ENCODE results near the gene COMT.
A peak's percentile ranks its signal among the peaks of the same experiment; 100 is the strongest.

COMT gene

DNA sequence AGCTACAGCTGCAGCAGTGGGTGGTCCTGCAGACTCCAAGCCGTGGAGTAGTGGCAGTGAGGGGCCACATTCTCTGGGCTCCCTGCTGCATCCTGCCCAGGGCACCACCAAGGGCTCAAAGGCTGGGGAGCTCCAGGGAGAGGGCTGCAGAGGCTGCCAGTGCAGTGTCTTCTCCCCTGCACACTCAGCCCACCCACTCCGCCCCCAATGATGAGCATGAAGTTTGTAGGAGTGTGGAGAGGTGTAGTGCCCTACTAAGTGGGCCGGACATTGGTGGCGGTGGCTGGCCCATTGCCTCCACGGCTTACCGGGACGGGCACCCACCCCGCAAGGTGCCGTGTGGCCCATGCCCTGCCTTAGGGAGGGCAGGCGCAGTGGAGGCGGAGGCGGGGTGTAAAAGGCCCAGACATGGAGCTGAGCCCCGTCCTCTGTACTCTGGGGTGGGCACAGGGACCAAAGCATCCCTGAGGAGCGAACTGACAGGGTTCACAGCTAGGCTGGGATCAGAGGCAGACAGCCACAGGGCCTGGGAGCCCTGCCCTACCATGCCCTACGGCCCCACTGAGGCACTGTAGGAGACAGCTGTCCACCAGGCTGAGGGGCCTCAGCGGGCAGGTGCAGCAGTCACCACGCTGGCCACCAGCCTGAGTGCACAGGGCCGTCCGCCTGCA lies 56.1 kb downstream of the COMT start:
- no peak for DNase-seq

GRCh38 chr22:19998232-19998951 lies 56.8 kb downstream of the COMT start:
- DNase-seq, result no peak

- no peak for DNase-seq
Measured at GRCh38 chr22:19998991-19999820, 57.6 kb downstream of the COMT start.

DNA sequence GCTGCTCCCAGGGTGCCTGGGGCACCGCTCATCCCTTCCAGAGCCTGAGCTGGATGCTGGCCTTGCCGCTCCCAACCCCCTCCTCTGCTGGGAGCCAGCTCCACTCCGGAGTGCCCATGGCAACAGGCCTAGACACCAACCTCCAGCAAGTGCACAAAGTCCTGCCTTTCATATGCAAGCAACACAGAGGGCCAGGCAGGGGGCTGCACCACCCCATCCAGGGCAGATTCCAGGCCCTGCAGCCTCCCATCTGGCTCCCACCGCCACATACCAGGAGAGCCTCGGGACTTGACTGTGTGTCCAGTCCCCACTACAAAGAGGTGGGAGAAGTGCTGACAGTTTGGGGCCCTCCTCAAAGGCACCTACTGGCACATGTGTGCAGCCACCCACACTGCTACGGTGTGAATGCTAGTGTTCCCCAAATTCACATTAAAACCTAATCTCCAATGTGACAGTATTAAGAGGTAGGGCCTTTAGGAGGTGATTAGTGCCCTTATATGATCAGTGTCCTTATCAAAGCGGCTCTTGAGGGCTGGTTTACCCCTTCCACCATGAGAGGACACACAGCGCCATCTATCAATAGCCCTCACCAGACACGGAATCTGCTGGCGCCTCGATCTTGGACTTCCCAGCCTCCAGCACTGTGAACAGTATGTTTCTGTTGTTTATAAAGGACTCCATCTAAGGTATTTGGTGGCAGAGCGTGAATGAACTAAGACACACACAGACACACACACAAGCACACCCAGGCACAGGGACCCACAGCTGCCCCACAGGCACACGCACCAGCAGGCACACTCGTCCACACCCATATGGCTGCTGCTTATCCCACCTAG lies 58.9 kb downstream of the COMT start:
- no peak for DNase-seq

DNA sequence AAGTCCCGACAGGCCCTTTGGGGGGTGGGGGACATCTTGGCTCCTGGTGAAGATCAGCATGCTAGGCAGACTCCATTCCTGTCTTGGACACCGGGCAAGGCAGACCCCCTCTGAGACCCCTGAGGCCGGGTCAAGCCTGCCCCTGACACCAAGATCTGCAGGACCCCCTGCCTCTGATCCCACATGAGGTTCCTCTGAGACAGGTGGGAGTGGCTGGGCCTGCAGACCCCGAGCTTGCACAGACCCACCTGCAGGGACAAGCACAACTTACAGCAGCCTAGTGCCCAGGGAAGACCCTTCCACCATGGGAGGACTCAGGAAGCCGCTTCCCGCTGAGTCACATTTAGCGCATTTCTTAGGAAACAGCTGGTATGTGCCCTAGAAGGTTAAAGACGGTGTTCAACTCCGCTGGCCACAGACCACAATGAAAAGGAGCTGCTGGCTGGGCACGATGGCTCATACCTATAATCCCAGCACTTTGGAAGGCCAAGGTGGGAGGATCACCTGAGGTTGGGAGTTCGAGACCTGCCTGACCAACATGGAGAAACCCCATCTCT lies 59.6 kb downstream of the COMT start:
- no peak for DNase-seq

GRCh38 chr22:20002128-20002527 lies 60.6 kb downstream of the COMT start:
- DNase-seq, result no peak

- no peak for DNase-seq
Measured at GRCh38 chr22:20002636-20003035, 61.1 kb downstream of the COMT start.

DNA sequence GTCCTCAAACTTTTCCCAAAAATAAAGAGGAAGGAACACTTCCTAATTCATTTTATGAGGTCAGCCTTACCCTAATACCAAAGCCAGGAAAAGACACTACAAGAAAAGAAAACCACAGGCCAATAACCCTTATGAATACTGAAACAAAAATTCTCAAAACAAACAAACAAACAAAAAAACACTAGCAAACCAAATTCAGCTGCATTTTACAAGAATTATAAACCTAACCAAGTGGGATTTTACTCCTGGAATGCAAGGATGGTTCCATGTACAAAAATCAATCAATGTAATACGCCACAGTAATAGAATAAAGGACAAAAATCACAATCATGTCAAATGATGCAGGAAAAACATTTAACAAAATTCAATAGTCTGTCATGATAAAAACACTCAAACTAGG lies 61.7 kb downstream of the COMT start:
- no peak for DNase-seq

DNA sequence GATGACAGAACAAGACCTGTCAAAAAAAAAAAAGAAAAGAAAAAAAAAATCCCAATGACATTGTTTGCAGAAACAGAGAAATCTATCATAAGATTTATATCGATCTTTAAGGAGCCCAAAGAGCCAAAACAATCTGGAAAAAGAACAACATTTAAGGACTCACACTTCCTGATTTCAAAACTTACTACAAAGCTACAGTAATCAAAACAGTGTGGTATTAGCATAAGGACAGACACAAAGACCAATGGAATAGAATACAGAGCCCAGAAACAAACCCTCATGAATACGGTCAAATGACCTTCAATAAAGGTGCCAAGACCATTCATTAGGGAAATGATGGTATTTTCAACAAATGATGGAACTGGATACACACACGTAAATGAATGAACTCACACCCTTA lies 62.9 kb downstream of the COMT start:
- no peak for DNase-seq

DNA sequence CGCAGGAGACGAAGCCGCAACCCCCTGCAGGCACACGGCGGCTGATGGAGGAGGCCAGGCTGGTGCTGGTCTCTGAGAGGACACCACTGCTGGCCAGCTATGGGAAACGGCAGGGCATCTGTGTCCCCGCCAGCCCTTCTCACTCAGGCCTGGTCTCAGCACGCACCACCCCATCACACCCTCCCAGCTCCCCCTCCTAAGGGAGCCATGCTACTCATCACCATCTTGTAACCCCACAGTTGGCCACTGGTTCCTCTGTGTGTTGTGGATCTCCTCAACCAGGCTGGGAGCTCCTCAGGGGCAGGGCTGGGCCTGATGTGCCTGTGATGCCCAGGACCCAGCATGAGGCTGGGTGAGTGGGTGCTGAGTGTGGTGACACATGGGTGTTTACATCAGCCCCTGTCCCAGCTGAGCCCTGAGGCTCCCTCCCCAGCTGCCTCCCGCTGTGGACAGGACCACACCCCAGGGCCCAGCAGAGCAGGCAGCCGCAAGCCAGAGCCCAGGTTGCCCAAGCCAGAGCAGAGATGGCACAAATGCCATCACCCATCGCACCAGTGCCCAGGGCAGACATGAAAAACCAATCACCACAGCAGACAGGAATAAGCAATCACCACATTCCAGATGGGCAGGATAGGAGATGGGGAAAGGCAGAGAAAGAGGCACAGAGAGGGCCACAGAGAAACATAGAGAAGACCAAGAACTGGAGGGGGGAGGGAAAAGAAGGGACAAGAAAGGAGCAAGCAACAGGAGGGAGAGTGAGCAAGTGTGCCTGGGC lies 66.8 kb downstream of the COMT start:
- DNase-seq, result no peak

DNA sequence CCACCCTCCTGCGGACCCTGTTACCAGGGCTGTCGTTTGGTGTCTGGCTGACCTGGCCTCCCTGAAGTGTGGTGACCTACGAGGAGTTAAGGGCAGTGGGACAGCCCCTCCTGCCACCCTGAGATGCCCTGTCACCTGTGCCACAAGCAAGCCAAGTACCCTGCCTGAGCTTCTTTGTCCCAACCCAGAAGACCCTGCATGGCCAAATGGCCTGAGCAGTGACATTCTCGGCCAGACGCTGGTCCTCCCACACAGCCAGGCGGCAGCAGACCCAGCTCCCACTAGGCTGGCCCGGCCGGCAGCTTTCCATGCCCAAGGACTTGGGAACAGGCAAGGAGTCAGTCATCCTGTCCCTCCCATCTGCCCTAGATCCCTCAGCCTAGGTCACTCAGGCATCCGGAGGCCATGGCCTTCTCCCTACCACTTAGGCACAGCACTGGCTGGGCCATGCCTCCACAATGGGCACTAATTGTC lies 67.5 kb downstream of the COMT start:
- DNase-seq, result no peak

DNA sequence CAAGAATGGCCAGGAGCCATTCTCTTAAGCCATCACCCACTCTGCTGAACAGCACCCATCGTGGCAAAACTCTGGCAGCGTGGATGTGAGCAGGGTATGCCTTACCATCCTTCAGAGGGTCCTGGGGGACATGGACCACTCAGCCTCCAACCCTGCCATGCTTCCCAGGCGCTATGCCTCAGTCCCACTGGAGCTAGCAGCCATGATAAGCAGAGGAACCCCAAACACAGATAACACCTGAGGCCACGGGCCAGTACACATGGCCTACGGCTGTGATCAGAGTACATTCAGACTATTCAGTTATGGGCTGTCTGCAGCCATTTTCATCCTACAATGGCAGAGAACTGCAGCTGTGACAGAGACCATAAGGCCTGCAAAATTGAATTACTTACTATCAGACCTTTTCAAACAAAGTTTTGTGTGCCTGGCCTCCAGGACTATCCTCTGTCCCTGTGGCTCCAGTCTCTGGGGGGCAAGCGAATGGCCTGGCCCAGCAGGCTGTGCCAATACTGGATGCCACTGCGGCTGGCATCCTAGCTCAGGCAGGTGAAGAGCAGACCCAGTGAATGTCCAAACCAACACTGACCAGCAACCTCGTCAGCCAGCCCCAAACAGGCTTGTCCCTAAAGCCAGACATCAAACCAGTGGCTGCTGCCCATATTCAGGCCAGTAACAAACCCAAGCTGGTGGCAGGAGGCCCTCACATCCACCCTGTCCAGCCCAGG lies 68.2 kb downstream of the COMT start:
- no peak for DNase-seq

GRCh38 chr22:20010307-20011122 lies 68.9 kb downstream of the COMT start:
- DNase-seq, result no peak

GRCh38 chr22:20011123-20011992 lies 69.8 kb downstream of the COMT start:
- no peak for DNase-seq

GRCh38 chr22:20011993-20012740 lies 70.6 kb downstream of the COMT start:
- DNase-seq, result no peak

GRCh38 chr22:20012741-20013331 lies 71.3 kb downstream of the COMT start:
- DNase-seq, result no peak

GRCh38 chr22:20013382-20013871 lies 71.9 kb downstream of the COMT start:
- DNase-seq, result peak; percentile 52 to 61
